Measurements from ENCODE around the gene ZNF610. TPM values are rescaled to one million over a fixed set of nuclear protein-coding genes. Genes with fewer than 3 reads are reported as not detected.

ZNF610 gene
- total and polyA plus RNA-seq, 2 of the 13 experiments (the other 11 are each of a cell fraction or from before 2014, with no cell fraction given), result 0.32 to 0.69 TPM

DNA sequence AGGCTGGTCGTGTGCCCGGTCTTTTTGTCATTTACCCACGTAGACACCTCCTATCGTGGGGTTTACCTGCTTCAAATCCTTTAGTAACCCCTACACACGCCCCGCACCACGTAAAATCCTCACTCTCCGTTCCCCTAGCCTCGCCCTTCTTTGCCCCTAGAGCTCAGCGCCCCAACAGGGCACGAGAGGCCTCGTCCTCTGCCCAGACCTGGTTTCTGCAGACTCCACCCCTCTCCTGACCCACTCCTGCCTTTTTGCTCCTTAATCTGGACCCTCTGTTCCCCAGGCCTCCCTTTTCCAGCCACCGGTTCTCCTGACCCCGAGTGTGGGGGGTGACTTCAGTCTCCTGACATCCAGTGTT is 62.0 kb downstream of the ZNF610 start (continued):
- TF ChIP-seq TOPORS (CRISPR knock-in tag; IDR thresholded peaks at IDR 0.05) (no peak), ASH2L (IDR thresholded peaks at IDR 0.05; ENCODE audit: insufficient read length, low read depth, low read length) (peak; percentile 18), ZNF224 (CRISPR knock-in tag; IDR thresholded peaks at IDR 0.05) (0 out of 2 replicates have a peak, but pooled peaks have one; percentile 16), ZNF17 (CRISPR knock-in tag; IDR thresholded peaks at IDR 0.05) (no peak)

DNA sequence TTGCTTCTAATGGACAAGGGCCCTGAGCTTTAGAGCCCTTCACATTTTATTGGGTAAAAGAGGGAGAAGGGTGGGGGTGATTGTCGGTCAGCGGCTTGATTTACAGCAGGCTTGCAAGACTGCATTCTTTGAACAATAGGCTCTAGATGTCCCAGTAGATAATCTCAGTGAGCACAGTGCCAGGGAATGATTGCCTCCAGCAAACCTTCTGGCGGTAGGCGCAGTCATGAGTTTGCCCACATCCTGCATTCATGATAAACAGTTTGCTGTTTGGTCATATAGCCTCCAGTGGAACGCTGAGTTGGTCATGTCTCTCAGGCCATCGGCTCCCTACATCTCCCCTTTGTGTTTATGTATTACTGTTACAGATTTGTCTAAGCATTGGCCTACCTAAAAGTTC is 74.2 kb downstream of the ZNF610 start:
- no peaks in the 10 kb centered on the region for H4K20me1 ChIP-seq (ENCODE audit: insufficient read depth, low read length)
- intact Hi-C loops (cut with micrococcal nuclease; ENCODE audit: unreplicated experiment), result no loop called here
- H3K27me3 ChIP-seq (ENCODE audit: control insufficient read depth in 1 of 2, insufficient read depth in 2 of 2, low read length in 2 of 2), result no peaks in the 10 kb centered on the region
- H3K4me1 ChIP-seq (ENCODE audit: insufficient read depth, low read length), result no peaks in the 10 kb centered on the region
- H3K4me2 ChIP-seq (ENCODE audit: low read depth, low read length), result no peak overlapping the region
- no peaks in the 10 kb centered on the region for H3K79me2 ChIP-seq (ENCODE audit: insufficient read depth, low read length)
- H2AFZ ChIP-seq (ENCODE audit: low read length), result no peak overlapping the region
- ATAC-seq, result no peak
- in situ Hi-C loops (cut with HindIII; ENCODE audit: extremely low pct_ligation_motif_present, low pct_unique_long_range_greater_than_20kb), result no loop called here
- ChIA-PET POLR2A (no interaction called here), CTCF (ENCODE audit: low intra/inter-chr PET ratio, low total read pairs) (no interaction called here)
- WGBS (ENCODE audit: low lambda C conversion rate), result 84% methylated on average over 6 of the region's 6 CpGs
- FAIRE-seq, result no peak
- H3K9me3 ChIP-seq (ENCODE audit: low read length), result peaks cover 91% of the 10 kb centered on the region
- H3K36me3 ChIP-seq (replicated peaks in 1 of 2; ENCODE audit: control insufficient read depth in 1 of 2, insufficient read depth in 2 of 2, low read length in 2 of 2), result peaks cover 3 to 12% of the 10 kb centered on the region in 2 experiments; a peak in 3 of 5 replicates
- BruUV-seq (replicated peaks), result no TSS peak
- DNase-seq (ENCODE audit: low spot score), result no peak
- H3K27ac ChIP-seq (ENCODE audit: extremely low read length, insufficient read depth, low read length), result no peak overlapping the region
- no peak overlapping the region for H3K9ac ChIP-seq (ENCODE audit: insufficient read depth, low read depth, low read length)
- no peak overlapping the region for H3K4me3 ChIP-seq (replicated peaks in 1 of 3; ENCODE audit: insufficient read depth in 1 of 3, low read depth in 2 of 3, low read length in 3 of 3)
- TF ChIP-seq, protein P1, sequence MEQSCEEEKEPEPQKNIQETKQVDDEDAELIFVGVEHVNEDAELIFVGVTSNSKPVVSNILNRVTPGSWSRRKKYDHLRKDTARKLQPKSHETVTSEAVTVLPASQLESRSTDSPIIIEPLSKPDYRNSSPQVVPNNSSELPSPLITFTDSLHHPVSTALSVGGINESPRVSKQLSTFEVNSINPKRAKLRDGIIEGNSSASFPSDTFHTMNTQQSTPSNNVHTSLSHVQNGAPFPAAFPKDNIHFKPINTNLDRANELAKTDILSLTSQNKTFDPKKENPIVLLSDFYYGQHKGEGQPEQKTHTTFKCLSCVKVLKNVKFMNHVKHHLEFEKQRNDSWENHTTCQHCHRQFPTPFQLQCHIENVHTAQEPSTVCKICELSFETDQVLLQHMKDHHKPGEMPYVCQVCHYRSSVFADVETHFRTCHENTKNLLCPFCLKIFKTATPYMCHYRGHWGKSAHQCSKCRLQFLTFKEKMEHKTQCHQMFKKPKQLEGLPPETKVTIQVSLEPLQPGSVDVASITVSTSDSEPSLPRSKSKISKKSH (CRISPR knock-in tag; IDR thresholded peaks at IDR 0.05; ENCODE audit: borderline replicate concordance), result no peak
- TF ChIP-seq, protein P2, sequence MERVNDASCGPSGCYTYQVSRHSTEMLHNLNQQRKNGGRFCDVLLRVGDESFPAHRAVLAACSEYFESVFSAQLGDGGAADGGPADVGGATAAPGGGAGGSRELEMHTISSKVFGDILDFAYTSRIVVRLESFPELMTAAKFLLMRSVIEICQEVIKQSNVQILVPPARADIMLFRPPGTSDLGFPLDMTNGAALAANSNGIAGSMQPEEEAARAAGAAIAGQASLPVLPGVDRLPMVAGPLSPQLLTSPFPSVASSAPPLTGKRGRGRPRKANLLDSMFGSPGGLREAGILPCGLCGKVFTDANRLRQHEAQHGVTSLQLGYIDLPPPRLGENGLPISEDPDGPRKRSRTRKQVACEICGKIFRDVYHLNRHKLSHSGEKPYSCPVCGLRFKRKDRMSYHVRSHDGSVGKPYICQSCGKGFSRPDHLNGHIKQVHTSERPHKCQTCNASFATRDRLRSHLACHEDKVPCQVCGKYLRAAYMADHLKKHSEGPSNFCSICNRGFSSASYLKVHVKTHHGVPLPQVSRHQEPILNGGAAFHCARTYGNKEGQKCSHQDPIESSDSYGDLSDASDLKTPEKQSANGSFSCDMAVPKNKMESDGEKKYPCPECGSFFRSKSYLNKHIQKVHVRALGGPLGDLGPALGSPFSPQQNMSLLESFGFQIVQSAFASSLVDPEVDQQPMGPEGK (CRISPR knock-in tag; IDR thresholded peaks at IDR 0.05), result no peak
- TF ChIP-seq CBX1 (IDR thresholded peaks at IDR 0.05; ENCODE audit: low read depth) (no peak), ZNF260 (CRISPR knock-in tag; IDR thresholded peaks at IDR 0.05; ENCODE audit: borderline replicate concordance, low read depth) (no peak), ZSCAN25 (CRISPR knock-in tag; IDR thresholded peaks at IDR 0.05) (no peak), CAMTA2 (CRISPR knock-in tag; IDR thresholded peaks at IDR 0.05; ENCODE audit: borderline replicate concordance) (no peak), ZNF543 (CRISPR knock-in tag; IDR thresholded peaks at IDR 0.05) (no peak), JARID2 (CRISPR knock-in tag; IDR thresholded peaks at IDR 0.05; ENCODE audit: insufficient replicate concordance) (no peak), ZNF292 (CRISPR knock-in tag; IDR thresholded peaks at IDR 0.05; ENCODE audit: borderline replicate concordance, low read depth) (no peak), ZNF552 (CRISPR knock-in tag; IDR thresholded peaks at IDR 0.05; ENCODE audit: borderline replicate concordance) (no peak), ZNF616 (CRISPR knock-in tag; IDR thresholded peaks at IDR 0.05; ENCODE audit: low read depth) (no peak), BRD4 (CRISPR knock-in tag; IDR thresholded peaks at IDR 0.05) (no peak), ZNF790 (CRISPR knock-in tag; IDR thresholded peaks at IDR 0.05; ENCODE audit: borderline replicate concordance) (no peak), ZNF432 (CRISPR knock-in tag; IDR thresholded peaks at IDR 0.05; ENCODE audit: borderline replicate concordance) (no peak), ZKSCAN5 (CRISPR knock-in tag; IDR thresholded peaks at IDR 0.05) (no peak), PITX1 (CRISPR knock-in tag; IDR thresholded peaks at IDR 0.05) (no peak), SIN3A (IDR thresholded peaks at IDR 0.05; ENCODE audit: borderline replicate concordance, low read depth, low read length) (no peak)
- TF ChIP-seq, protein P3, sequence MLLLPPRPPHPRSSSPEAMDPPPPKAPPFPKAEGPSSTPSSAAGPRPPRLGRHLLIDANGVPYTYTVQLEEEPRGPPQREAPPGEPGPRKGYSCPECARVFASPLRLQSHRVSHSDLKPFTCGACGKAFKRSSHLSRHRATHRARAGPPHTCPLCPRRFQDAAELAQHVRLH (CRISPR knock-in tag; IDR thresholded peaks at IDR 0.05; ENCODE audit: borderline replicate concordance, low read depth), result no peak

All from HepG2 (cell line).